ENCODE results near the gene GARIN5B. TPM values are rescaled to one million over a fixed set of nuclear protein-coding genes. Genes with fewer than 3 reads are reported as not detected.

GARIN5B gene
- total RNA-seq, 1 donor from 2014 or later = not detected

DNA sequence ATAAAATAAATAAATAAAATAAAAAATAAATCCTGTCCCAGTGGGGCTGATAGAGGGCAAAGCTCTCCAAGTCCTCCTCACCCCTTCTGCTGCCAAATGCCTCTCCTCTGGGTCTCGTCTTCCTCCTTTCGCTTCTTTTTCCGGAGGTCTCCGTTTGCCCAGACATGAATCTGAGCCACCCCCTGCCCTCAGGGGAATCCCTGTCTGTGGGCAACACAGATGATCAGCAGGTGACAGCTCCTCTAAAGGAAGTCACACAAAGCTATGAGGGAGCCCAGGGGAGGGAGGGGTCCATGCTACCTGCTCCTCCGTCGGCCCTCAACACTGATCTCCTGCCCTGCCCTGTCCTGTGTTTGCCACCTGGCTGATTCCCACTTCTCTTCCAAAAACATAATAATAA is 38.4 kb downstream of the GARIN5B start:
- DNase-seq (ENCODE audit: low spot score) = no peak

- no peak for DNase-seq (ENCODE audit: low spot score)
Observed at GRCh38 chr19:55322204-55322885, 40.7 kb downstream of the GARIN5B start.

- DNase-seq (ENCODE audit: low spot score) = no peak
Observed at GRCh38 chr19:55321466-55322137, 41.5 kb downstream of the GARIN5B start.

DNA sequence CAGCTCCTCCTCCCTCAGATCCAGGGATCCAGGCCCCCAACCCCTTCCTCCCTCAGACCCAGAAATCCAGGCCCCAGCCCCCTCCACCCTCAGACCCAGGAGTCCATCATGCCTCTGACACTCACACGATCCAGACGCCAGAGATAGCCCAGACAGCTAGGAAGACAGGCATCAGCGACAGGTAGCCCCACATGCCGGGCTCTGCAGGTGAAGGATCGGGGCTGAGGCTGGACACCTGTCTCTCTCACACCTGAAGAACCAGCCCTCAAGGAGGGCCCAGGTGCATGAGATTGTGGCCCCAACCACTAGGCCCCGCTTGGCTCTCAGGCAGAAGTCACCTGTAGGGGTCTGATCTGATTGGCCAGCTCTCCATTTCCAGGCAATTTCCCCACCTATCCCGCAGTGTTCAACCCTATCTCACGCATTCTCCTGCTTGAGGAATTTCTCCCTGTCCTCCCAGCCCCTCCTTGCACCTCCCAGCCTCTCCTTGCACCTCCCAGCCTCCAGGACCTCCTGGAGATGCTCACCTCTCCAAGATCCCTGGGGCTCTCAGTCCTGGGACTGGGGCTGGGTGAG is 42.1 kb downstream of the GARIN5B start:
- DNase-seq (ENCODE audit: low spot score) = no peak

GRCh38 chr19:55319785-55320184 is 43.3 kb downstream of the GARIN5B start:
- no peak for DNase-seq (ENCODE audit: low spot score)

GRCh38 chr19:55316646-55317045 is 46.4 kb downstream of the GARIN5B start:
- DNase-seq (ENCODE audit: low spot score) = no peak

GRCh38 chr19:55315956-55316525 is 47.0 kb downstream of the GARIN5B start:
- DNase-seq (ENCODE audit: low spot score) = no peak

GRCh38 chr19:55314396-55314795 is 48.7 kb downstream of the GARIN5B start:
- DNase-seq (ENCODE audit: low spot score) = no peak

DNA sequence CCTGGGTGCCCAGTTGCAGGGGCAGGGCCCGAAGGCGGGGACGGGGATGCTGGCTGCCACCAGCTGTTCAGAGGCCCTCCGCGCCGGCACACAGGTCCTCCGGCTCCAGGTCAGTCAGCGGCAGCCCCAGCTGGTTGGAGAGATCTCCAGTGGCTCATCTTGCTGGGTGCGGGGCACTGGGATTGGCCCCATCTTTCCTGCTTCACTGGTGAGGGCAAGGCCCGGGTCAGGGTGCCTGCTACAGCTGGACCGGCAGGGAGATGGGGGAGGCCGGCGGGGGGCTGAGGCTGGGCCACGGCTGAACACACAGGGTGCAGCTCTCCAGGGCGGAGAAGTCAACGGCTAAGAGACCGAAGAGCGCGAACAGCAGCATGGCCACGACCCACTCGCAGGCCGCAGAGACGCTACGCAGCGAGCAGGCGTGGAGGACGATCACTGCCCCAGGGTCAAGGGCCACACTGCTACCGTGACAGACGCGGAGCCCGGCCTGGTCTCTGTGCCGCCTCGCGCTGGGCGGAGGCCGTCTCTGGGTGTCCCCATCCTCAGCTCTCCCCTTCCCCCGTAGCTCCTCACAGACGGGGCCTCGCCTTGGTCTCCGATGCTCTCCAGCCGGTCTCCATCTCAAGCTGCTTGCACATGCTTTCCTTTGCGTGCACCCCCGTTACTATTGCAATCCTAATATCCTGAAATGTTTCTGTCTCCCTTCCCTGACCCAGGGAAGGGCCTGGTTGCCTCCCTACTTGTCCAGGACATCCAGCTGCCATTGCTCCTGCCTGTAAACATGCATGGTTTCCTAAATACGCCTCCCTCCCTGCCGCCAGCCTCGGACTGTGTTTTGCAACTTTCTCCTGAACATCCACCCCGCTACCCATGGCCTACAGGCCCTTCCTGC is 50.2 kb downstream of the GARIN5B start:
- no peak for DNase-seq (ENCODE audit: low spot score)

DNA sequence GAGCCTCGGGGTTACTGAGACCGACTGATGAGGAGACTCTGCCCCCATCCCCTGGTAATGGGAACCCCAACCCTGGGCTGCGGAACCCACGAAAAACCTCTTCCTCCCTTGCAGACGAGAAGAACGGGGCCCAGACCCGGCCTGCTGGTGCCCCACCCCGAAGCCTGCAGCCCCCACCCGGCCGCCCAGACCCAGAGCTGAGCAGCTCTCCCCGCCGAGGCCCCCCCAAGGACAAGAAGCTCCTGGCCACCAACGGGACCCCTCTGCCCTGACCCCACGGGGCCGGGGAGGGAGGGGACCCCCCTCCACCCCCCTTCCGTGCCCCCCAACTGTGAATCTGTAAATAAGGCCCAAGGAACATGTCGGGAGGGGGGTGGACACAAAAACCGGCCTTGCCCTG is 51.3 kb downstream of the GARIN5B start:
- no peak for DNase-seq (ENCODE audit: low spot score)

GRCh38 chr19:55311397-55311796 is 51.7 kb downstream of the GARIN5B start:
- no peak for DNase-seq (ENCODE audit: low spot score)

- no peak for DNase-seq (ENCODE audit: low spot score)
Observed at GRCh38 chr19:55310498-55310897, 52.6 kb downstream of the GARIN5B start.

DNA sequence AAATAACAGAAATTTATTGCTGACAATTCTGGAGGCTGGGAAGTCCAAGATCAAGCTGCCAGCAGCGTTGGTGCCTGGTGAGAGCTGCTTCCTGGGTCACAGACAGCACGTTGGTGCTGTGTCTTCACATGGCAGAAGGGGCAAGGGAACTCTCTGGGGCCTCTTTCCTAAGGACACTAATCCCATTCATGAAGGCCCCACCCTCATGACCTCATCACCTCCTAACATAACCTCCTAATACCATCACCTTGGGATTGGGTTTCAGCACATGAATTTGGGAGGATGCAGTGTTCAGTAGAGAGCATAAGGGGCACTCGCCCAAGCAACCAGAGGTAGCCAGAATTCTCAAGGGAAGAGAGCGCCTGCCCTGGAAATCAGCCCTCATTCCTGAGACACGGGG is 53.6 kb downstream of the GARIN5B start:
- DNase-seq (ENCODE audit: low spot score) = no peak

DNA sequence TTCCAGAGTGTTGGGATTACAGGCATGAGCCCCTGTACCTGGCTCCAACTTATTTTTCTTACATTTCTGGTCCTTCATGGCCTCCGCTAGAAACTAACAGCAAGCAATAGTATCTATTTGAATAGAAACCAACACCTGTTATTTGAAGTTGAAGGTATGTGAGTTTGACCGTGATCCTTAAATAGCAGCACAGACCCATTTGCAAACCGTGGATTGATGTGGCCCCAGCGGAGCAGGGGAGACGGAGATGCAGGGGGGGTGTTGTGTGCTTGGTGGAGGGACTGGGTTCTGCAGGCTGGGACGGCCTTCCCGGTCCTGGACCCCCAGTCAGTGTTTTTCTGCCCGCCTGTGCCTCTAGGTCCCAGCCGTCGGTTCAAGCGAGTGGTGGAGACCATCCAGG is 54.8 kb downstream of the GARIN5B start:
- no peak for DNase-seq (ENCODE audit: low spot score)

- no peak for DNase-seq (ENCODE audit: low spot score)
Observed at GRCh38 chr19:55306712-55307111, 56.3 kb downstream of the GARIN5B start.

GRCh38 chr19:55305983-55306562 is 57.0 kb downstream of the GARIN5B start:
- DNase-seq (ENCODE audit: low spot score) = no peak

GRCh38 chr19:55305491-55305890 is 57.6 kb downstream of the GARIN5B start:
- no peak for DNase-seq (ENCODE audit: low spot score)

- DNase-seq (ENCODE audit: low spot score) = no peak
Observed at GRCh38 chr19:55304980-55305379, 58.1 kb downstream of the GARIN5B start.
